HCT116 (cell line): ENCODE measurements around the gene TJP1. TPM values are rescaled to one million over a fixed set of nuclear protein-coding genes. Genes with fewer than 3 reads are reported as not detected.

Experiments used
- ATAC-seq: fragments of 200-7000 bp; cut with Tn5 transposase; 2 replicates; pipeline ENCODE4 v1.9.1; 2020; ENCODE audit warnings: mild to moderate bottlenecking, moderate library complexity
- BruUV-seq: library from RNA; stranded (reverse); fragments of 400-500 nt; replicated peaks from 2 replicates; lab custom pipeline; 2021; lab: Mats Ljungman, UMichigan
- CTCF ChIA-PET: fragments of 300-600 bp; sonication (Branson Sonifier 250); formaldehyde crosslinking; loops from one replicate; lab custom pipeline; 2021; ENCODE audit warnings: antibody characterized with exemption; lab: Charles Lee
- POLR2A ChIA-PET: fragments of 300-600, 350-600 bp; sonication (Branson Sonifier 250); formaldehyde crosslinking; loops from one replicate; lab custom pipeline; 2021; ENCODE audit warnings: antibody characterized with exemption; lab: Charles Lee
- RAD21 ChIA-PET, 2 experiments: fragments of 300-600 bp; sonication (Branson Sonifier 250); formaldehyde crosslinking; loops; one replicate each; lab custom pipeline; 2023; ENCODE audit warnings: low total read pairs in 2 of 2; ENCODE audit not compliant: uncharacterized antibody in 2 of 2, unreplicated experiment in 2 of 2, low non-redundant PET in 1 of 2; lab: Charles Lee
- DNase-seq: peaks from one replicate; pipeline ENCODE4 v3.0.0-alpha.2; 2010; ENCODE audit warnings: low read depth, low spot score
- H2AFZ ChIP-seq: fragments of 200-600 bp; shearing (Covaris generic), sonication (generic); 2 replicates; pipeline ENCODE4 v1.6.1; 2017; ENCODE audit warnings: low read depth, mixed run types, mixed read lengths, antibody characterized with exemption, low read length; ENCODE audit not compliant: poor library complexity, severe bottlenecking
- H3K27ac ChIP-seq: 2 replicates; pipeline ENCODE4 v1.5.1; 2012; ENCODE audit warnings: low read depth, low read length
- H3K27me3 ChIP-seq: fragments of 200-600 bp; sonication (generic); 2 replicates; pipeline ENCODE4 v1.6.1; 2016; ENCODE audit warnings: mixed run types, low read length, mixed read lengths; ENCODE audit not compliant: insufficient read depth
- H3K36me3 ChIP-seq, 2 experiments: fragments of 200-500 bp in 1 of 2; fragments of 200-600 bp in 1 of 2; sonication (Bioruptor generic) in 1 of 2; sonication (generic) in 1 of 2; 2 replicates each; pipeline versions ENCODE4 v1.5.1 to v1.6.1; 2014 to 2016; ENCODE audit warnings: low read length in 2 of 2, inconsistent platforms in 1 of 2, mixed read lengths in 1 of 2, mixed run types in 1 of 2; ENCODE audit not compliant: insufficient read depth in 2 of 2, control insufficient read depth in 1 of 2
- H3K4me1 ChIP-seq, 2 experiments: fragments of 200-600 bp in 1 of 2; sonication (generic) in 1 of 2; 2 replicates each; pipeline versions ENCODE4 v1.5.1 to v1.6.1; 2012 to 2017; ENCODE audit warnings: low read length in 2 of 2, inconsistent platforms in 1 of 2, mild to moderate bottlenecking in 1 of 2, mixed read lengths in 1 of 2, mixed run types in 1 of 2, moderate library complexity in 1 of 2; ENCODE audit not compliant: insufficient read depth in 2 of 2, control insufficient read depth in 1 of 2
- H3K4me2 ChIP-seq: fragments of 200-600 bp; sonication (generic); 2 replicates; pipeline ENCODE4 v1.6.1; 2017; ENCODE audit warnings: mixed run types, low read length, mixed read lengths
- H3K4me3 ChIP-seq, 2 experiments: fragments of 200-600 bp in 1 of 2; sonication (generic) in 1 of 2; replicated peaks in 1 of 2; 2 replicates each; pipeline ENCODE4 v1.5.1; 2011 to 2016; ENCODE audit warnings: low read length in 2 of 2, control low read depth in 1 of 2, low read depth in 1 of 2, mild to moderate bottlenecking in 1 of 2, mixed read lengths in 1 of 2, mixed run types in 1 of 2
- H3K79me2 ChIP-seq: fragments of 200-600 bp; sonication (generic); 2 replicates; pipeline ENCODE4 v1.6.1; 2017; ENCODE audit warnings: mild to moderate bottlenecking, mixed run types, low read length, moderate library complexity, mixed read lengths; ENCODE audit not compliant: insufficient read depth
- H3K9ac ChIP-seq: fragments of 200-600 bp; sonication (generic); 2 replicates; pipeline ENCODE4 v1.6.1; 2016; ENCODE audit warnings: low read length, mixed read lengths
- H3K9me2 ChIP-seq: fragments of 200-600 bp; sonication (generic), shearing (Covaris generic); 2 replicates; pipeline ENCODE4 v1.6.1; 2017; ENCODE audit warnings: mixed run types, mild to moderate bottlenecking, moderate library complexity; ENCODE audit not compliant: insufficient read depth
- H3K9me3 ChIP-seq, 2 experiments: fragments of 200-500 bp in 1 of 2; fragments of 200-600 bp in 1 of 2; sonication (Bioruptor generic) in 1 of 2; sonication (generic) in 1 of 2; 2 replicates each; pipeline ENCODE4 v1.6.1; 2014 to 2017; ENCODE audit warnings: low read length in 2 of 2, mixed read lengths in 2 of 2, inconsistent platforms in 1 of 2, low read depth in 1 of 2, mild to moderate bottlenecking in 1 of 2, mixed run types in 1 of 2, moderate library complexity in 1 of 2; ENCODE audit not compliant: control insufficient read depth in 1 of 2, insufficient read depth in 1 of 2
- H4K20me1 ChIP-seq: fragments of 200-600 bp; sonication (generic), shearing (Covaris generic); 2 replicates; pipeline ENCODE4 v1.6.1; 2017; ENCODE audit warnings: mixed run types, mild to moderate bottlenecking, moderate library complexity; ENCODE audit not compliant: insufficient read depth
- EGR1 ChIP-seq: IDR thresholded peaks from 2 replicates; pipeline ENCODE4 v1.6.1; 2012; ENCODE audit warnings: low read depth
- ELF1 ChIP-seq: IDR thresholded peaks from 2 replicates; pipeline ENCODE4 v1.6.1; 2012; ENCODE audit warnings: low read depth, borderline replicate concordance
- EZH2phosphoT487 ChIP-seq: fragments of 200-600 bp; IDR thresholded peaks from 2 replicates; pipeline ENCODE4 v1.6.1; 2018; ENCODE audit warnings: antibody characterized with exemption, borderline replicate concordance
- JUND ChIP-seq: IDR thresholded peaks from 2 replicates; pipeline ENCODE4 v1.6.1; 2012
- SP1 ChIP-seq: IDR thresholded peaks from 2 replicates; pipeline ENCODE4 v1.6.1; 2012; ENCODE audit warnings: low read depth
- YY1 ChIP-seq: IDR thresholded peaks from 2 replicates; pipeline ENCODE4 v1.6.1; 2011; ENCODE audit warnings: low read length, low read depth, moderate library complexity, mild to moderate bottlenecking; ENCODE audit not compliant: insufficient replicate concordance; ENCODE audit errors: extremely low read depth
- intact Hi-C: fragments of 100-400 bp; cut with micrococcal nuclease; formaldehyde crosslinking; loops from 2 replicates; pipeline ENCODE4 v1.10.0; 2022
- total RNA-seq: library from RNA; stranded (reverse); gene quantifications from one replicate; pipeline ENCODE4 v1.2.1, GENCODE V29; 2021; ENCODE audit not compliant: unreplicated experiment
- TF ChIP-seq, protein P1 (sequence below): IDR thresholded peaks from 2 replicates; pipeline ENCODE4 v1.6.1; 2012; ENCODE audit warnings: low read depth

TJP1 gene
- total RNA-seq, 1 experiment from 2014 or later: 83.6 TPM

DNA sequence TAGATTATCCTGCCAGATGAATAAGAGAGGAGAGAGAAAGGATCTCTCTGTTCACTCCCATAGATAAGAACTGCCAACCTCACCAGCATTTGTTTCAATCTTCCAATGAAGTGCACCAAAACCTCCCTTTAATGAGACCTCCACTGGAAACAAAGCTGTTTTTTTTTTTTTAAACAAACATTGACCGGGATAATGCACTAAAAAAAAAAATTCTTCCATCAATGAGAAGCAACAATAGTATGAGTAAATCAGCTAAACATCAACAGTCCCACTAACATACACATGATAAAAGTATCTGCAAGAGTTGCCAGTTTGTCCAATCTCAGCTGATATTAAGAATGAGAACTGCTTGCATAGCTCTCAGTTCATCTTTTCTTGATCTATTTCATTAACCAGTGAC lies 19.9 kb downstream of the TJP1 start:
- Histone ChIP-seq H3K4me2 (no peak overlapping the region), H3K79me2 (peaks cover 94% of the 10 kb centered on the region), H3K4me1 (peaks cover 0 to 3% of the 10 kb centered on the region in 2 experiments; a peak in 1 of 4 replicates), H3K9me3 (no peaks in the 10 kb centered on the region), H3K4me3 (no peak overlapping the region), H3K27ac (no peak overlapping the region), H4K20me1 (peaks cover 15% of the 10 kb centered on the region; the same call in 1 of the 2 replicates), H3K9me2 (no peaks in the 10 kb centered on the region), H3K9ac (no peak overlapping the region), H2AFZ (no peak overlapping the region), H3K36me3 (peaks cover 0 to 9% of the 10 kb centered on the region in 2 experiments; a peak in 1 of 4 replicates), H3K27me3 (no peaks in the 10 kb centered on the region)
- intact Hi-C loops: no loop called here
- ChIA-PET POLR2A (no interaction called here), RAD21 (no interaction called here), CTCF (no interaction called here)
- no peak for ATAC-seq
- no TSS peak for BruUV-seq
- no peak for DNase-seq
- TF ChIP-seq JUND (no peak), EGR1 (no peak), EZH2phosphoT487 (no peak), YY1 (no peak), SP1 (no peak), ELF1 (no peak)
- TF ChIP-seq, protein P1, sequence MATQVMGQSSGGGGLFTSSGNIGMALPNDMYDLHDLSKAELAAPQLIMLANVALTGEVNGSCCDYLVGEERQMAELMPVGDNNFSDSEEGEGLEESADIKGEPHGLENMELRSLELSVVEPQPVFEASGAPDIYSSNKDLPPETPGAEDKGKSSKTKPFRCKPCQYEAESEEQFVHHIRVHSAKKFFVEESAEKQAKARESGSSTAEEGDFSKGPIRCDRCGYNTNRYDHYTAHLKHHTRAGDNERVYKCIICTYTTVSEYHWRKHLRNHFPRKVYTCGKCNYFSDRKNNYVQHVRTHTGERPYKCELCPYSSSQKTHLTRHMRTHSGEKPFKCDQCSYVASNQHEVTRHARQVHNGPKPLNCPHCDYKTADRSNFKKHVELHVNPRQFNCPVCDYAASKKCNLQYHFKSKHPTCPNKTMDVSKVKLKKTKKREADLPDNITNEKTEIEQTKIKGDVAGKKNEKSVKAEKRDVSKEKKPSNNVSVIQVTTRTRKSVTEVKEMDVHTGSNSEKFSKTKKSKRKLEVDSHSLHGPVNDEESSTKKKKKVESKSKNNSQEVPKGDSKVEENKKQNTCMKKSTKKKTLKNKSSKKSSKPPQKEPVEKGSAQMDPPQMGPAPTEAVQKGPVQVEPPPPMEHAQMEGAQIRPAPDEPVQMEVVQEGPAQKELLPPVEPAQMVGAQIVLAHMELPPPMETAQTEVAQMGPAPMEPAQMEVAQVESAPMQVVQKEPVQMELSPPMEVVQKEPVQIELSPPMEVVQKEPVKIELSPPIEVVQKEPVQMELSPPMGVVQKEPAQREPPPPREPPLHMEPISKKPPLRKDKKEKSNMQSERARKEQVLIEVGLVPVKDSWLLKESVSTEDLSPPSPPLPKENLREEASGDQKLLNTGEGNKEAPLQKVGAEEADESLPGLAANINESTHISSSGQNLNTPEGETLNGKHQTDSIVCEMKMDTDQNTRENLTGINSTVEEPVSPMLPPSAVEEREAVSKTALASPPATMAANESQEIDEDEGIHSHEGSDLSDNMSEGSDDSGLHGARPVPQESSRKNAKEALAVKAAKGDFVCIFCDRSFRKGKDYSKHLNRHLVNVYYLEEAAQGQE: no peak
